ENCODE measurements around the gene FERMT2. TPM values are rescaled to one million over a fixed set of nuclear protein-coding genes. Genes with fewer than 3 reads are reported as not detected.
"Not testable (repeated sequence)": the region's sequence is repeated elsewhere in the genome, so short reads cannot be mapped to it uniquely, and the experiment has no call there.

The FERMT2 gene
- total RNA-seq, 4 donors from 2014 or later: 8.4 to 27.0 (median 15.1) TPM

GRCh38 chr14:52871606-52872005, 79.2 kb downstream of the FERMT2 start:
- H3K4me3 ChIP-seq (ENCODE audit: low read depth, poor library complexity, severe bottlenecking): no peak overlapping the region
- intact Hi-C loops (cut with DNase I; ENCODE audit: low total_unique reads): no loop called here
- DNase-seq (ENCODE audit: low spot score in 2 of 2): no peak
- no peak for TF ChIP-seq CTCF (IDR thresholded peaks at IDR 0.05)
- no peak for TF ChIP-seq POLR2A (IDR thresholded peaks at IDR 0.05)
- WGBS, 2 donors: 93 to 96% methylated on average over 3 of the region's 3 CpGs

- no peak for TF ChIP-seq POLR2A (IDR thresholded peaks at IDR 0.05)
- DNase-seq (ENCODE audit: low spot score in 2 of 2): no peak
- intact Hi-C loops (cut with DNase I; ENCODE audit: low total_unique reads): no loop called here
- no peak overlapping the region for H3K4me3 ChIP-seq (ENCODE audit: low read depth, poor library complexity, severe bottlenecking)
- WGBS, 2 donors: 95 to 97% methylated on average over 9 of the region's 9 CpGs
Measured at GRCh38 chr14:52868911-52869618, 81.8 kb downstream of the FERMT2 start.

GRCh38 chr14:52864893-52865292, 86.0 kb downstream of the FERMT2 start:
- DNase-seq (ENCODE audit: low spot score in 2 of 2); intact Hi-C loops (cut with DNase I; ENCODE audit: low total_unique reads); H3K4me3 ChIP-seq (ENCODE audit: low read depth, poor library complexity, severe bottlenecking): not testable (repeated sequence)
- WGBS, 2 donors: 97% methylated on average over 7 of the region's 7 CpGs

- WGBS, 2 donors: 88% methylated on average over 1 of the region's 1 CpG
- DNase-seq (ENCODE audit: low spot score in 2 of 2): no peak
- no peak overlapping the region for H3K4me3 ChIP-seq (ENCODE audit: low read depth, poor library complexity, severe bottlenecking)
- TF ChIP-seq POLR2A (IDR thresholded peaks at IDR 0.05) (no peak), CTCF (IDR thresholded peaks at IDR 0.05) (no peak)
- intact Hi-C loops (cut with DNase I; ENCODE audit: low total_unique reads): no loop called here
Measured at GRCh38 chr14:52863334-52863700, 87.5 kb downstream of the FERMT2 start.

- TF ChIP-seq POLR2A (IDR thresholded peaks at IDR 0.05) (no peak), CTCF (IDR thresholded peaks at IDR 0.05) (no peak)
- intact Hi-C loops (cut with DNase I; ENCODE audit: low total_unique reads): no loop called here
- DNase-seq (ENCODE audit: low spot score in 2 of 2): no peak
- no peak overlapping the region for H3K4me3 ChIP-seq (ENCODE audit: low read depth, poor library complexity, severe bottlenecking)
- WGBS, 2 donors: 32 to 41% methylated on average over 4 of the region's 4 CpGs
Measured at GRCh38 chr14:52862632-52863333, 88.1 kb downstream of the FERMT2 start.

- DNase-seq (ENCODE audit: low spot score in 2 of 2): no peak
- no peak for TF ChIP-seq CTCF (IDR thresholded peaks at IDR 0.05)
- no peak for TF ChIP-seq POLR2A (IDR thresholded peaks at IDR 0.05)
- 84 to 87% methylated on average over 2 of the region's 2 CpGs for WGBS, 2 donors
- intact Hi-C loops (cut with DNase I; ENCODE audit: low total_unique reads): no loop called here
- no peak overlapping the region for H3K4me3 ChIP-seq (ENCODE audit: low read depth, poor library complexity, severe bottlenecking)
Measured at GRCh38 chr14:52861403-52861802, 89.4 kb downstream of the FERMT2 start.
